ENCODE results near the gene LPXN. TPM values are rescaled to one million over a fixed set of nuclear protein-coding genes. Genes with fewer than 3 reads are reported as not detected.

LPXN gene
- polyA plus RNA-seq, 2 of the 4 experiments (the other 2 are of a cell fraction), result 2.5 to 6.6 TPM

- CTCF ChIA-PET, result interaction anchor here (0.9 kb wide), 1 partner anchor 20 kb away, joined by 3 read pairs; no protein-coding TSS in a partner anchor
- TF ChIP-seq, protein P1, sequence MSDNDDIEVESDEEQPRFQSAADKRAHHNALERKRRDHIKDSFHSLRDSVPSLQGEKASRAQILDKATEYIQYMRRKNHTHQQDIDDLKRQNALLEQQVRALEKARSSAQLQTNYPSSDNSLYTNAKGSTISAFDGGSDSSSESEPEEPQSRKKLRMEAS (IDR thresholded peaks at IDR 0.05), result no peak
- TF ChIP-seq JUN (IDR thresholded peaks at IDR 0.05), result no peak
- TF ChIP-seq EP300 (IDR thresholded peaks at IDR 0.05), result no peak
- TF ChIP-seq ZC3H11A (IDR thresholded peaks at IDR 0.05), result no peak
- TF ChIP-seq FOXS1 (CRISPR knock-in tag; IDR thresholded peaks at IDR 0.05), result no peak
- TF ChIP-seq CHD4 (IDR thresholded peaks at IDR 0.05; ENCODE audit: borderline replicate concordance), result no peak
- TF ChIP-seq JUNB (IDR thresholded peaks at IDR 0.05), result no peak
- no peak for TF ChIP-seq CTCF (IDR thresholded peaks at IDR 0.05)
- TF ChIP-seq CBX2 (IDR thresholded peaks at IDR 0.05; ENCODE audit: borderline replicate concordance, low read depth), result no peak
- no peak for TF ChIP-seq TP53 (CRISPR knock-in tag; IDR thresholded peaks at IDR 0.05)
- TF ChIP-seq, protein P2, sequence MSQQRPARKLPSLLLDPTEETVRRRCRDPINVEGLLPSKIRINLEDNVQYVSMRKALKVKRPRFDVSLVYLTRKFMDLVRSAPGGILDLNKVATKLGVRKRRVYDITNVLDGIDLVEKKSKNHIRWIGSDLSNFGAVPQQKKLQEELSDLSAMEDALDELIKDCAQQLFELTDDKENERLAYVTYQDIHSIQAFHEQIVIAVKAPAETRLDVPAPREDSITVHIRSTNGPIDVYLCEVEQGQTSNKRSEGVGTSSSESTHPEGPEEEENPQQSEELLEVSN (IDR thresholded peaks at IDR 0.05; ENCODE audit: borderline replicate concordance, low read depth), result no peak
- no peak for TF ChIP-seq RAD21 (conservative IDR thresholded peaks at IDR 0.05 in 1 of 2, IDR thresholded peaks at IDR 0.05 in 1 of 2)
- no peak for TF ChIP-seq NFE2L2 (conservative IDR thresholded peaks at IDR 0.05; ENCODE audit: low read length)
- no peak for TF ChIP-seq GATA3 (IDR thresholded peaks at IDR 0.05; ENCODE audit: borderline replicate concordance)
- no peaks in the 10 kb centered on the region for H3K9me3 ChIP-seq
- H3K4me3 ChIP-seq, result no peak overlapping the region
- DNase-seq (ENCODE audit: low read depth in 1 of 2, low spot score in 1 of 2), result no peak
- no peaks in the 10 kb centered on the region for H3K4me1 ChIP-seq
- FAIRE-seq, result no peak
- no peak for ATAC-seq
- no peak overlapping the region for H3K27ac ChIP-seq
- WGBS (ENCODE audit: missing lambda C conversion rate), result 9% methylated on average over 1 of the region's 1 CpG
- H3K4me2 ChIP-seq, result no peak overlapping the region
- POLR2A ChIA-PET, result no interaction called here
Observed at GRCh38 chr11:58546841-58547240, 28.8 kb downstream of the LPXN start.

DNA sequence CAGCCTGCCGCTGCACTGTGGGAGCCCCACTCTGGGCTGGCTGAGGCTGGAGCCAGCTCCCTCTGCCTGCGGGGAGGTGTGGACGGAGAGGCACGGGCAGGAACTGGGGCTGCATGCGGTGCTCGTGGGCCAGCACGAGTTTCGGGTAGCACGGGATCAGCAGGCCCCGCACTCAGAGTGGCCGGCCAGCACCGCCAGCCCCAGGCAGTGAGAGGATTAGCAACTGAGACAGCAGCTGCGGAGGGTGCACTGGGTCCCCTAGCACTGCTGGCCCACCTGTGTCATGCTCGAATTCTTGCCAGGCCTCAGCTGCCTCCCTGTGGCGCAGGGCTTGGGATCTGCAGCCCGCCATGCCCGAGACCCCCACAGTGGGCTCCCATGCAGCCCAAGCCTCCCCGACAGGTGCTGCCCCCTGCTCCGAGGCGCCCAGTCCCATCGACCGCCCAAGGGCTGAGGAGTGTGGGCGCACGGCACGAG lies 43.8 kb downstream of the LPXN start:
- DNase-seq (ENCODE audit: low read depth in 1 of 2, low spot score in 1 of 2), result no peak

DNA sequence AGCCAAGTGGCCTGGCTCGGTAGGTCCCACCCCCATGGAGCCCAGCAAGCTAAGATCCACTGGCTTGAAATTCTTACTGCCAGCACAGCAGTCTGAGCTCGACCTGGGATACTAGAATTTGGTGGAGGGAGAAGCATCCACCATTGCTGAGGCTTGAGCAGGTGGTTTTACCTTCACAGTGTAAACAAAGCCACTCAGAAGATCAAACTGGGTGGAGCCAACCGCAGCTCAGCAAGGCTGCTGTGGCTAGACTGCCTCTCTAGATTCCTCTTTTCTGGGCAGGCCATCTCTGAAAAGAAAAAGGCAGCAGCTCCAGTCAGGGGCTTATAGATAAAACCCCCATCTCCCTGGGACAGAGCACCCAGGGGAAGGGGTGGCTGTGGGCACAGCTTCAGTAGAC lies 45.4 kb downstream of the LPXN start:
- Histone ChIP-seq H3K4me2 (no peak overlapping the region), H3K4me1 (no peaks in the 10 kb centered on the region), H3K9me3 (no peaks in the 10 kb centered on the region), H3K27ac (no peak overlapping the region), H3K4me3 (no peak overlapping the region)
- ATAC-seq (no peak), FAIRE-seq (no peak), DNase-seq (ENCODE audit: low read depth in 1 of 2, low spot score in 1 of 2) (no peak)
- ChIA-PET POLR2A (no interaction called here), CTCF (interaction anchor here (0.8 to 1.8 kb wide), 3 partner anchors 14 to 1254 kb away, joined by 3 to 4 read pairs (median 3); no protein-coding TSS in a partner anchor)
- 37% methylated on average over 3 of the region's 3 CpGs for WGBS (ENCODE audit: missing lambda C conversion rate)
- TF ChIP-seq HOXB5 (CRISPR knock-in tag; IDR thresholded peaks at IDR 0.05), result no peak
- TF ChIP-seq BHLHE40 (IDR thresholded peaks at IDR 0.05; ENCODE audit: low read depth, low read length), result no peak
- TF ChIP-seq NPAS2 (CRISPR knock-in tag; IDR thresholded peaks at IDR 0.05; ENCODE audit: borderline replicate concordance), result no peak
- no peak for TF ChIP-seq POLR2A (IDR thresholded peaks at IDR 0.05; ENCODE audit: low read length)
- TF ChIP-seq ZNF302 (CRISPR knock-in tag; IDR thresholded peaks at IDR 0.05), result no peak
- no peak for TF ChIP-seq CHD2 (IDR thresholded peaks at IDR 0.05; ENCODE audit: low read length, partially characterized antibody)
- no peak for TF ChIP-seq JUN (IDR thresholded peaks at IDR 0.05)
- TF ChIP-seq TP53 (CRISPR knock-in tag; IDR thresholded peaks at IDR 0.05), result no peak
- no peak for TF ChIP-seq HOXA7 (CRISPR knock-in tag; IDR thresholded peaks at IDR 0.05)
- no peak for TF ChIP-seq USF2 (IDR thresholded peaks at IDR 0.05)
- TF ChIP-seq KDM1A (IDR thresholded peaks at IDR 0.05; ENCODE audit: low read depth), result no peak
- TF ChIP-seq HMGXB4 (CRISPR knock-in tag; IDR thresholded peaks at IDR 0.05; ENCODE audit: borderline replicate concordance), result no peak
- no peak for TF ChIP-seq ZSCAN20 (CRISPR knock-in tag; IDR thresholded peaks at IDR 0.05)
- TF ChIP-seq, protein P3, sequence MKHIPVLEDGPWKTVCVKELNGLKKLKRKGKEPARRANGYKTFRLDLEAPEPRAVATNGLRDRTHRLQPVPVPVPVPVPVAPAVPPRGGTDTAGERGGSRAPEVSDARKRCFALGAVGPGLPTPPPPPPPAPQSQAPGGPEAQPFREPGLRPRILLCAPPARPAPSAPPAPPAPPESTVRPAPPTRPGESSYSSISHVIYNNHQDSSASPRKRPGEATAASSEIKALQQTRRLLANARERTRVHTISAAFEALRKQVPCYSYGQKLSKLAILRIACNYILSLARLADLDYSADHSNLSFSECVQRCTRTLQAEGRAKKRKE (CRISPR knock-in tag; IDR thresholded peaks at IDR 0.05; ENCODE audit: low read depth), result no peak
- TF ChIP-seq HDAC2 (IDR thresholded peaks at IDR 0.05), result no peak
- TF ChIP-seq FOXS1 (CRISPR knock-in tag; IDR thresholded peaks at IDR 0.05), result no peak

More for the DNA sequence above, 43.8 kb downstream of the LPXN start:
- ChIA-PET CTCF (interaction anchor here (1.1 to 2.2 kb wide), 2 partner anchors 8 to 20 kb away, joined by 3 to 10 read pairs; no protein-coding TSS in a partner anchor), POLR2A (no interaction called here)
- ATAC-seq, result no peak
- H3K4me2 ChIP-seq, result no peak overlapping the region
- H3K4me1 ChIP-seq, result no peaks in the 10 kb centered on the region
- no peak for TF ChIP-seq TP53 (CRISPR knock-in tag; IDR thresholded peaks at IDR 0.05)
- no peak for TF ChIP-seq POLR2A (IDR thresholded peaks at IDR 0.05; ENCODE audit: low read length)
- TF ChIP-seq CHD2 (IDR thresholded peaks at IDR 0.05; ENCODE audit: low read length, partially characterized antibody), result no peak
- no peak for TF ChIP-seq JUNB (IDR thresholded peaks at IDR 0.05)
- no peak for TF ChIP-seq SMC3 (IDR thresholded peaks at IDR 0.05)
- TF ChIP-seq, protein P1 (IDR thresholded peaks at IDR 0.05), result no peak
- TF ChIP-seq KDM5A (IDR thresholded peaks at IDR 0.05), result no peak
- WGBS (ENCODE audit: missing lambda C conversion rate), result 100% methylated on average over 3 of the region's 25 CpGs
- no peaks in the 10 kb centered on the region for H3K9me3 ChIP-seq
- H3K27ac ChIP-seq, result no peak overlapping the region
- FAIRE-seq, result no peak
- H3K4me3 ChIP-seq, result no peak overlapping the region

Measured in A549 (cell line).